Measurements from ENCODE around the gene LPAR2. TPM values are rescaled to one million over a fixed set of nuclear protein-coding genes. Genes with fewer than 3 reads are reported as not detected.
A peak's percentile ranks its signal among the peaks of the same experiment; 100 is the strongest.

LPAR2 gene
- polyA plus RNA-seq, 2 of the 4 experiments (the other 2 are of a cell fraction), result 1.5 to 3.8 TPM

DNA sequence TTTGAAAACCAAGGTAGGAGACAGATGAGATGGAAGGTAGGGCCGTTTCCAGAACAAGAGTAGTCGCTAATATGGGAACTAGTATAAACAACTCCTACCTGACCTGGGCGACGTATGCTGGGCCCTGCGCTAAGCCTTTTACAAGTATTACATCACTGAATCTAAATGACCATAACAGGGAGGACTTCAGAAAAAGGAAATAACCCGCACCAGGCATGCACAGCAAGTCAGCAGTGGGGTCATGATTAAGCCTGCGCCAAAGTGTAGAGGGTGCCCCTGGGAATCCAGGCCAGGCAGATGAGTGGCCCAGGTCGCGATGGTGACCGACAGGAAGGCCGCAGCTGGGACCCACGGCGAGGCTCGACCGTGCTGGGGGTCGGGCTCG is 34.8 kb upstream of the LPAR2 start:
- ATAC-seq (peak in 1 of 2 experiments; percentile 19; a peak in 2 of 6 replicates), FAIRE-seq (no peak), DNase-seq (ENCODE audit: low read depth in 1 of 2, low spot score in 1 of 2) (no peak)
- Histone ChIP-seq H3K4me2 (peak overlapping the region; percentile 72), H3K4me3 (peak overlapping the region; percentile 75), H3K27ac (peak overlapping the region; percentile 86 to 92), H3K9me3 (0 out of 3 replicates have a peak, but pooled peaks cover 5% of the 10 kb centered on the region), H3K4me1 (peaks cover 8% of the 10 kb centered on the region; the same call in 1 of the 3 replicates)
- CTCF ChIA-PET, result interaction anchor here (0.6 to 1.1 kb wide), 2 partner anchors 47 to 131 kb away, joined by 3 read pairs; no protein-coding TSS in a partner anchor
- no peak for TF ChIP-seq JUN (IDR thresholded peaks at IDR 0.05)
- TF ChIP-seq HDAC2 (IDR thresholded peaks at IDR 0.05), result no peak
- TF ChIP-seq TP53 (CRISPR knock-in tag; IDR thresholded peaks at IDR 0.05), result no peak
- TF ChIP-seq, protein P1, sequence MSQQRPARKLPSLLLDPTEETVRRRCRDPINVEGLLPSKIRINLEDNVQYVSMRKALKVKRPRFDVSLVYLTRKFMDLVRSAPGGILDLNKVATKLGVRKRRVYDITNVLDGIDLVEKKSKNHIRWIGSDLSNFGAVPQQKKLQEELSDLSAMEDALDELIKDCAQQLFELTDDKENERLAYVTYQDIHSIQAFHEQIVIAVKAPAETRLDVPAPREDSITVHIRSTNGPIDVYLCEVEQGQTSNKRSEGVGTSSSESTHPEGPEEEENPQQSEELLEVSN (IDR thresholded peaks at IDR 0.05; ENCODE audit: borderline replicate concordance, low read depth), result no peak
- no peak for TF ChIP-seq RCOR1 (IDR thresholded peaks at IDR 0.05; ENCODE audit: low read depth, low read length)
- no peak for TF ChIP-seq KDM1A (IDR thresholded peaks at IDR 0.05; ENCODE audit: low read depth)
- TF ChIP-seq MAFK (IDR thresholded peaks at IDR 0.05; ENCODE audit: partially characterized antibody), result no peak
- TF ChIP-seq NFE2L2 (conservative IDR thresholded peaks at IDR 0.05; ENCODE audit: low read length), result no peak
- TF ChIP-seq HOXB5 (CRISPR knock-in tag; IDR thresholded peaks at IDR 0.05), result no peak
- no peak for TF ChIP-seq ZNF302 (CRISPR knock-in tag; IDR thresholded peaks at IDR 0.05)
- no peak for TF ChIP-seq FOXS1 (CRISPR knock-in tag; IDR thresholded peaks at IDR 0.05)
- no peak for TF ChIP-seq POLR2A (IDR thresholded peaks at IDR 0.05; ENCODE audit: low read length)
- TF ChIP-seq ZFP36 (IDR thresholded peaks at IDR 0.05; ENCODE audit: borderline replicate concordance, partially characterized antibody), result no peak
- TF ChIP-seq BHLHE40 (IDR thresholded peaks at IDR 0.05; ENCODE audit: low read depth, low read length), result no peak
- 17% methylated on average over 16 of the region's 17 CpGs for WGBS (ENCODE audit: missing lambda C conversion rate)
- POLR2A ChIA-PET, result interaction anchor here (1.5 to 1.7 kb wide), 3 partner anchors 14 to 70 kb away, joined by 4 to 9 read pairs (median 5); partner anchors contain the start of gene ZNF14

DNA sequence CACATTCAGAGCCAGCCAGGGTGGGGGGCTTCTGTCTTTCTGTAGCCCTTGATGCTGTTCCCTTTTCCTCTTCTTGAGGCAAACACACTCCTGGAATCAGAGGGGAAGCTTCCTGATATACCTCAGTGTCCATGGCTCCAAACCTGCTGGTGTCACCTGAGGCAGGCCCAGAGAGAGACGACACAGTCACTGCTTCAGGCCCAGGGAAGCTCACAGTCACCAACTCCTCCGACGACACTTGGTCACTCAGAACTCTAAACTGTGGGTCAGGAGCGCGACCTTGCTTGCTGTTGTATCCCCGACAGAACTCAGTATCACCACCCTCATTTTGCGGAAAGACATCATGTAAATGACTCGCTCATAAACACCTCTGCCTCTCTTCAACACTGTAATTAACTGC is 34.3 kb upstream of the LPAR2 start:
- FAIRE-seq (no peak), ATAC-seq (no peak), DNase-seq (ENCODE audit: low read depth in 1 of 2, low spot score in 1 of 2) (no peak)
- Histone ChIP-seq H3K4me2 (peak overlapping the region; percentile 72), H3K27ac (peak overlapping the region in 1 of 2 experiments; percentile 92; a peak in 3 of 6 replicates), H3K4me3 (peak overlapping the region; percentile 75), H3K4me1 (peaks cover 8% of the 10 kb centered on the region; the same call in 1 of the 3 replicates), H3K9me3 (0 out of 3 replicates have a peak, but pooled peaks cover 5% of the 10 kb centered on the region)
- POLR2A ChIA-PET, result no interaction called here
- TF ChIP-seq MAFK (IDR thresholded peaks at IDR 0.05; ENCODE audit: partially characterized antibody) (no peak), HOXB13 (CRISPR knock-in tag; IDR thresholded peaks at IDR 0.05; ENCODE audit: low read depth) (no peak), RCOR1 (IDR thresholded peaks at IDR 0.05; ENCODE audit: low read depth, low read length) (no peak), GATA3 (IDR thresholded peaks at IDR 0.05; ENCODE audit: borderline replicate concordance) (no peak), NPAS2 (CRISPR knock-in tag; IDR thresholded peaks at IDR 0.05; ENCODE audit: borderline replicate concordance) (no peak), CHD4 (IDR thresholded peaks at IDR 0.05; ENCODE audit: borderline replicate concordance) (no peak), NFE2L2 (conservative IDR thresholded peaks at IDR 0.05; ENCODE audit: low read length) (no peak), FOXS1 (CRISPR knock-in tag; IDR thresholded peaks at IDR 0.05) (no peak), RFX5 (IDR thresholded peaks at IDR 0.05) (no peak)
- TF ChIP-seq, protein P2, sequence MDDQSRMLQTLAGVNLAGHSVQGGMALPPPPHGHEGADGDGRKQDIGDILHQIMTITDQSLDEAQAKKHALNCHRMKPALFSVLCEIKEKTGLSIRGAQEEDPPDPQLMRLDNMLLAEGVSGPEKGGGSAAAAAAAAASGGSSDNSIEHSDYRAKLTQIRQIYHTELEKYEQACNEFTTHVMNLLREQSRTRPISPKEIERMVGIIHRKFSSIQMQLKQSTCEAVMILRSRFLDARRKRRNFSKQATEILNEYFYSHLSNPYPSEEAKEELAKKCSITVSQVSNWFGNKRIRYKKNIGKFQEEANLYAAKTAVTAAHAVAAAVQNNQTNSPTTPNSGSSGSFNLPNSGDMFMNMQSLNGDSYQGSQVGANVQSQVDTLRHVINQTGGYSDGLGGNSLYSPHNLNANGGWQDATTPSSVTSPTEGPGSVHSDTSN (IDR thresholded peaks at IDR 0.05), result no peak
- TF ChIP-seq, protein P3, sequence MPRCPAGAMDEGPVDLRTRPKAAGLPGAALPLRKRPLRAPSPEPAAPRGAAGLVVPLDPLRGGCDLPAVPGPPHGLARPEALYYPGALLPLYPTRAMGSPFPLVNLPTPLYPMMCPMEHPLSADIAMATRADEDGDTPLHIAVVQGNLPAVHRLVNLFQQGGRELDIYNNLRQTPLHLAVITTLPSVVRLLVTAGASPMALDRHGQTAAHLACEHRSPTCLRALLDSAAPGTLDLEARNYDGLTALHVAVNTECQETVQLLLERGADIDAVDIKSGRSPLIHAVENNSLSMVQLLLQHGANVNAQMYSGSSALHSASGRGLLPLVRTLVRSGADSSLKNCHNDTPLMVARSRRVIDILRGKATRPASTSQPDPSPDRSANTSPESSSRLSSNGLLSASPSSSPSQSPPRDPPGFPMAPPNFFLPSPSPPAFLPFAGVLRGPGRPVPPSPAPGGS (IDR thresholded peaks at IDR 0.05), result no peak
- TF ChIP-seq, protein P4, sequence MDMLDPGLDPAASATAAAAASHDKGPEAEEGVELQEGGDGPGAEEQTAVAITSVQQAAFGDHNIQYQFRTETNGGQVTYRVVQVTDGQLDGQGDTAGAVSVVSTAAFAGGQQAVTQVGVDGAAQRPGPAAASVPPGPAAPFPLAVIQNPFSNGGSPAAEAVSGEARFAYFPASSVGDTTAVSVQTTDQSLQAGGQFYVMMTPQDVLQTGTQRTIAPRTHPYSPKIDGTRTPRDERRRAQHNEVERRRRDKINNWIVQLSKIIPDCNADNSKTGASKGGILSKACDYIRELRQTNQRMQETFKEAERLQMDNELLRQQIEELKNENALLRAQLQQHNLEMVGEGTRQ (IDR thresholded peaks at IDR 0.05), result no peak
- 92% methylated on average over 8 of the region's 8 CpGs for WGBS (ENCODE audit: missing lambda C conversion rate)
- CTCF ChIA-PET, result interaction anchor here (1.0 to 1.1 kb wide), 2 partner anchors 9 to 131 kb away, joined by 3 read pairs; no protein-coding TSS in a partner anchor

Data from A549 (cell line).